ENCODE results near the gene LANCL1.
"Not testable (repeated sequence)": the region's sequence is repeated elsewhere in the genome, so short reads cannot be mapped to it uniquely, and the experiment has no call there.

Gene LANCL1

GRCh38 chr2:210458395-210458794 is 18.2 kb downstream of the LANCL1 start:
- Histone ChIP-seq H3K36me3 (ENCODE audit: insufficient read depth, low read length) (peaks cover 60% of the 10 kb centered on the region), H3K27me3 (ENCODE audit: insufficient read depth, low read length) (no peaks in the 10 kb centered on the region), H3K4me3 (ENCODE audit: low read length) (no peak overlapping the region), H3K27ac (ENCODE audit: low read depth, low read length) (no peak overlapping the region), H3K9me3 (ENCODE audit: insufficient read depth, low read depth, low read length) (no peaks in the 10 kb centered on the region), H3K9ac (ENCODE audit: low read depth, low read length) (no peak overlapping the region), H3K4me1 (ENCODE audit: insufficient read depth, low read length) (no peaks in the 10 kb centered on the region)
- 94% methylated on average over 4 of the region's 4 CpGs for WGBS

GRCh38 chr2:210456571-210456970 is 20.0 kb downstream of the LANCL1 start:
- Histone ChIP-seq H3K9ac (ENCODE audit: low read depth, low read length) (no peak overlapping the region), H3K36me3 (ENCODE audit: insufficient read depth, low read length) (peaks cover 69% of the 10 kb centered on the region), H3K4me3 (ENCODE audit: low read length) (no peak overlapping the region), H3K27me3 (ENCODE audit: insufficient read depth, low read length) (no peaks in the 10 kb centered on the region), H3K27ac (ENCODE audit: low read depth, low read length) (no peak overlapping the region), H3K9me3 (ENCODE audit: insufficient read depth, low read depth, low read length) (no peaks in the 10 kb centered on the region), H3K4me1 (ENCODE audit: insufficient read depth, low read length) (no peaks in the 10 kb centered on the region)
- WGBS = 97% methylated on average over 1 of the region's 1 CpG

DNA sequence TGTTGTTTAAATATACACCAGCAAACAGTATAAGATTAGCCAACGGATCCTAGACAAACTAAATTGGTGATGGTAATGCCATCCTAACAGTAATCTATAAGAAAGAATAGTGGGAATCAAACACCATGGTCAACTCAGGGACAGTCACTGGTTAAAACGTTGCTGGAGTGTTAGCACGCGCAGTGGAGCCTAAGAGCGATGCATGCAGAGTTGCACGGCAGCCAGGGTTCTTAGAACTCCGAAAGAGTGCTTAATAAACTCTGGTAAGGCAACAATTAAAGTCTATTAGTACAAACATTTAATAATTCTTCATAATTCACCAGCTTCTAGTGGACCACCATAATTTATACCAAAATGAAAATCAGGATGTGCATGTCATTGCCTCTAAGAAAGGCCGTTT is 22.2 kb downstream of the LANCL1 start:
- Histone ChIP-seq H3K9me3 (ENCODE audit: insufficient read depth, low read depth, low read length) (no peaks in the 10 kb centered on the region; the same call in 1 of the 2 replicates), H3K4me1 (ENCODE audit: insufficient read depth, low read length) (no peaks in the 10 kb centered on the region), H3K4me3 (ENCODE audit: low read length) (no peak overlapping the region), H3K36me3 (ENCODE audit: insufficient read depth, low read length) (peaks cover 75% of the 10 kb centered on the region), H3K27ac (ENCODE audit: low read depth, low read length) (no peak overlapping the region), H3K27me3 (ENCODE audit: insufficient read depth, low read length) (no peaks in the 10 kb centered on the region), H3K9ac (ENCODE audit: low read depth, low read length) (no peak overlapping the region)
- 92% methylated on average over 8 of the region's 8 CpGs for WGBS

GRCh38 chr2:210452194-210452593 is 24.4 kb downstream of the LANCL1 start:
- no peak overlapping the region for H3K27ac ChIP-seq (ENCODE audit: low read depth, low read length)
- no peaks in the 10 kb centered on the region; the same call in 1 of the 2 replicates for H3K9me3 ChIP-seq (ENCODE audit: insufficient read depth, low read depth, low read length)
- no peak overlapping the region for H3K4me3 ChIP-seq (ENCODE audit: low read length)
- H3K9ac ChIP-seq (ENCODE audit: low read depth, low read length) = no peak overlapping the region
- H3K27me3 ChIP-seq (ENCODE audit: insufficient read depth, low read length) = no peaks in the 10 kb centered on the region
- no peaks in the 10 kb centered on the region for H3K4me1 ChIP-seq (ENCODE audit: insufficient read depth, low read length)
- 100% methylated on average over 2 of the region's 2 CpGs for WGBS
- peaks cover 55% of the 10 kb centered on the region for H3K36me3 ChIP-seq (ENCODE audit: insufficient read depth, low read length)

- H3K36me3 ChIP-seq (ENCODE audit: insufficient read depth, low read length) = peaks cover 49% of the 10 kb centered on the region
- 98% methylated on average over 3 of the region's 3 CpGs for WGBS
Measured at GRCh38 chr2:210450942-210451341, 25.6 kb downstream of the LANCL1 start.

DNA sequence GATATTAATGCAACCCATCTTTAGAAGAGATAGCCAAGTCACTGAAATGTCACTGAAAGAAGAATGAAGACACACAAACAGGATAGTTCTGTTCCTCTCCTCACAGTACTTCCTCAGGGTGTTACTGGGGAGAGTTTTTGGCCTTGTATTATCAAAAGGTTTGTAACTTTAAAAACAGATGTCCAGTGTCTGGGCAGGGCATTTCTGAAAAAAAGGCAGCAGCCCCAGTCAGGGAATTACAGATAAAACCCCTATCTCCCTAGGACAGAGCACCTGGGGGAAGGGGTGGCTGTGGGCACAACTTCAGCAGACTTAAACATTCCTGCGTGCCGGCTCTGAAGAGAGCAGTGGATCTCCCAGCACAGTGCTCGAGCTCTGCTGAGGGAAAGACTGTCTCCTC is 30.8 kb downstream of the LANCL1 start:
- Histone ChIP-seq H3K27me3 (ENCODE audit: insufficient read depth, low read length) (0 out of 2 replicates have a peak, but pooled peaks cover 2% of the 10 kb centered on the region), H3K36me3 (ENCODE audit: insufficient read depth, low read length) (peaks cover 2% of the 10 kb centered on the region; the same call in 1 of the 2 replicates), H3K9me3 (ENCODE audit: insufficient read depth, low read depth, low read length) (no peaks in the 10 kb centered on the region), H3K4me1 (ENCODE audit: insufficient read depth, low read length) (peaks cover 22% of the 10 kb centered on the region), H3K27ac (ENCODE audit: low read depth, low read length) (no peak overlapping the region), H3K9ac (ENCODE audit: low read depth, low read length) (no peak overlapping the region), H3K4me3 (ENCODE audit: low read length) (no peak overlapping the region)
- over 99% methylated on average over 3 of the region's 3 CpGs for WGBS

More at GRCh38 chr2:210450942-210451341, 25.6 kb downstream of the LANCL1 start:
- not testable (repeated sequence) for H3K9ac ChIP-seq (ENCODE audit: low read depth, low read length); H3K4me3 ChIP-seq (ENCODE audit: low read length); H3K27me3 ChIP-seq (ENCODE audit: insufficient read depth, low read length); H3K9me3 ChIP-seq (ENCODE audit: insufficient read depth, low read depth, low read length); H3K4me1 ChIP-seq (ENCODE audit: insufficient read depth, low read length); H3K27ac ChIP-seq (ENCODE audit: low read depth, low read length)

GRCh38 chr2:210445116-210445707 is 31.3 kb downstream of the LANCL1 start:
- H3K36me3 ChIP-seq (ENCODE audit: insufficient read depth, low read length) = 0 out of 2 replicates have a peak, but pooled peaks cover 1% of the 10 kb centered on the region
- 0 out of 2 replicates have a peak, but pooled peaks cover 2% of the 10 kb centered on the region for H3K27me3 ChIP-seq (ENCODE audit: insufficient read depth, low read length)
- H3K27ac ChIP-seq (ENCODE audit: low read depth, low read length) = no peak overlapping the region
- no peaks in the 10 kb centered on the region for H3K9me3 ChIP-seq (ENCODE audit: insufficient read depth, low read depth, low read length)
- H3K4me3 ChIP-seq (ENCODE audit: low read length) = no peak overlapping the region
- H3K4me1 ChIP-seq (ENCODE audit: insufficient read depth, low read length) = peaks cover 22% of the 10 kb centered on the region
- no peak overlapping the region for H3K9ac ChIP-seq (ENCODE audit: low read depth, low read length)
- WGBS = 68% methylated on average over 2 of the region's 3 CpGs

GRCh38 chr2:210443527-210443926 is 33.0 kb downstream of the LANCL1 start:
- H3K4me1 ChIP-seq (ENCODE audit: insufficient read depth, low read length) = peaks cover 22% of the 10 kb centered on the region
- 72% methylated on average over 3 of the region's 3 CpGs for WGBS
- no peak overlapping the region for H3K27ac ChIP-seq (ENCODE audit: low read depth, low read length)
- H3K27me3 ChIP-seq (ENCODE audit: insufficient read depth, low read length) = 0 out of 2 replicates have a peak, but pooled peaks cover 2% of the 10 kb centered on the region
- no peaks in the 10 kb centered on the region for H3K9me3 ChIP-seq (ENCODE audit: insufficient read depth, low read depth, low read length)
- H3K9ac ChIP-seq (ENCODE audit: low read depth, low read length) = no peak overlapping the region
- H3K4me3 ChIP-seq (ENCODE audit: low read length) = no peak overlapping the region
- peaks cover 18% of the 10 kb centered on the region for H3K36me3 ChIP-seq (ENCODE audit: insufficient read depth, low read length)

GRCh38 chr2:210442878-210443277 is 33.7 kb downstream of the LANCL1 start:
- H3K27me3 ChIP-seq (ENCODE audit: insufficient read depth, low read length) = 0 out of 2 replicates have a peak, but pooled peaks cover 2% of the 10 kb centered on the region
- H3K9me3 ChIP-seq (ENCODE audit: insufficient read depth, low read depth, low read length) = no peaks in the 10 kb centered on the region
- peaks cover 21% of the 10 kb centered on the region for H3K36me3 ChIP-seq (ENCODE audit: insufficient read depth, low read length)
- WGBS = 43% methylated on average over 1 of the region's 1 CpG
- H3K27ac ChIP-seq (ENCODE audit: low read depth, low read length) = no peak overlapping the region
- H3K4me3 ChIP-seq (ENCODE audit: low read length) = no peak overlapping the region
- peaks cover 22% of the 10 kb centered on the region for H3K4me1 ChIP-seq (ENCODE audit: insufficient read depth, low read length)
- no peak overlapping the region for H3K9ac ChIP-seq (ENCODE audit: low read depth, low read length)

DNA sequence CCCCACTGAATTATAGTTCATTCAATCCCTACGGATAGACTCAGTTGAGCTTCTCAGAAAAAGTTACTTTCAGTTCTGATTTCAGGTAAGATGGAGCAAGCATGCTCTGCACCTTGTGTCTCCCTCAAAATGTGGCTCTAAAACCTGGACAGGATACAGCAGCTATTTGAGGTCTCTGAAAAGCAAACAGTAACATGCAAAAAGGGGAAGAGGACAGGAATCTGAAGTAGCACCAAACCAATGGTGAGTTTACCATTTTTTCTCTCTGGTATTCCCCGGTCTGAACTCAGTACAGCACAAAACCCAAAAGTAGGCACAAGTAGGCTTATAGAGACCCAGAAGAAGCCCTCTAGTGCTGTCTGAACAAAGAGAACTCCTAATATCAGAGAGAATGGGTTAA is 34.1 kb downstream of the LANCL1 start:
- H3K27me3 ChIP-seq (ENCODE audit: insufficient read depth, low read length) = 0 out of 2 replicates have a peak, but pooled peaks cover 2% of the 10 kb centered on the region

GRCh38 chr2:210440206-210440605 is 36.4 kb downstream of the LANCL1 start:
- no peak overlapping the region for H3K27ac ChIP-seq (ENCODE audit: low read depth, low read length)
- no peak overlapping the region for H3K9ac ChIP-seq (ENCODE audit: low read depth, low read length)
- H3K4me3 ChIP-seq (ENCODE audit: low read length) = no peak overlapping the region
- H3K36me3 ChIP-seq (ENCODE audit: insufficient read depth, low read length) = peaks cover 46% of the 10 kb centered on the region
- H3K9me3 ChIP-seq (ENCODE audit: insufficient read depth, low read depth, low read length) = no peaks in the 10 kb centered on the region
- WGBS = 93% methylated on average over 3 of the region's 3 CpGs
- 0 out of 2 replicates have a peak, but pooled peaks cover 2% of the 10 kb centered on the region for H3K27me3 ChIP-seq (ENCODE audit: insufficient read depth, low read length)
- peaks cover 22% of the 10 kb centered on the region for H3K4me1 ChIP-seq (ENCODE audit: insufficient read depth, low read length)

More for the DNA sequence above, 34.1 kb downstream of the LANCL1 start:
- Histone ChIP-seq H3K4me1 (ENCODE audit: insufficient read depth, low read length) (peaks cover 22% of the 10 kb centered on the region), H3K4me3 (ENCODE audit: low read length) (no peak overlapping the region), H3K36me3 (ENCODE audit: insufficient read depth, low read length) (peaks cover 25% of the 10 kb centered on the region), H3K27ac (ENCODE audit: low read depth, low read length) (no peak overlapping the region), H3K9me3 (ENCODE audit: insufficient read depth, low read depth, low read length) (no peaks in the 10 kb centered on the region), H3K9ac (ENCODE audit: low read depth, low read length) (no peak overlapping the region)
- 86% methylated on average over 2 of the region's 2 CpGs for WGBS
